ENCODE measurements around the gene C12orf42.
"Not testable (repeated sequence)": the region's sequence is repeated elsewhere in the genome, so short reads cannot be mapped to it uniquely, and the experiment has no call there.

C12orf42 gene

GRCh38 chr12:103494734-103495468 is 867 bp downstream of the C12orf42 start:
- DNase-seq: no peak

- DNase-seq: no peak
Measured at GRCh38 chr12:103494051-103494733, 1.6 kb downstream of the C12orf42 start.

GRCh38 chr12:103493199-103493598 is 2.6 kb downstream of the C12orf42 start:
- DNase-seq: no peak

GRCh38 chr12:103482365-103482764 is 13.4 kb downstream of the C12orf42 start:
- no peak for DNase-seq

GRCh38 chr12:103475073-103475472 is 20.7 kb downstream of the C12orf42 start:
- no peak for DNase-seq

- no peak for DNase-seq
Measured at GRCh38 chr12:103470664-103471063, 25.1 kb downstream of the C12orf42 start.

GRCh38 chr12:103469719-103470118 is 26.0 kb downstream of the C12orf42 start:
- DNase-seq: no peak

- no peak for DNase-seq
Measured at GRCh38 chr12:103468837-103469236, 26.9 kb downstream of the C12orf42 start.

- no peak for DNase-seq
Measured at GRCh38 chr12:103462675-103463074, 33.1 kb downstream of the C12orf42 start.

- DNase-seq: no peak
Measured at GRCh38 chr12:103457471-103457870, 38.3 kb downstream of the C12orf42 start.

GRCh38 chr12:103456006-103456405 is 39.8 kb downstream of the C12orf42 start:
- no peak for DNase-seq

- no peak for DNase-seq
Measured at GRCh38 chr12:103455020-103455763, 40.6 kb downstream of the C12orf42 start.

GRCh38 chr12:103444983-103445382 is 50.8 kb downstream of the C12orf42 start:
- no peak for DNase-seq

GRCh38 chr12:103442822-103443221 is 52.9 kb downstream of the C12orf42 start:
- DNase-seq: no peak

- no peak for DNase-seq
Measured at GRCh38 chr12:103442182-103442555, 53.6 kb downstream of the C12orf42 start.

GRCh38 chr12:103441437-103442181 is 54.2 kb downstream of the C12orf42 start:
- no peak for DNase-seq

- DNase-seq: not testable (repeated sequence)
Measured at GRCh38 chr12:103434165-103435105, 61.3 kb downstream of the C12orf42 start.

GRCh38 chr12:103431950-103432349 is 63.8 kb downstream of the C12orf42 start:
- DNase-seq: no peak

- DNase-seq: no peak
Measured at GRCh38 chr12:103431387-103431786, 64.4 kb downstream of the C12orf42 start.

GRCh38 chr12:103425674-103426073 is 70.1 kb downstream of the C12orf42 start:
- DNase-seq: not testable (repeated sequence)

GRCh38 chr12:103424849-103425586 is 70.8 kb downstream of the C12orf42 start:
- not testable (repeated sequence) for DNase-seq

Data from activated T-cell treated with anti-CD3 and anti-CD28 coated beads for 4 hours (primary cell).